Hepatocyte (in vitro differentiated cells): ENCODE data around the gene RSPH1. TPM values are rescaled to one million over a fixed set of nuclear protein-coding genes. Genes with fewer than 3 reads are reported as not detected.

Source experiments
- DNase-seq: peaks from one replicate; pipeline ENCODE4 v3.0.0-alpha.2; 2016; ENCODE audit warnings: low spot score
- H2AFZ ChIP-seq: fragments of 200-600 bp; sonication (generic); 2 replicates; pipeline ENCODE4 v1.6.0; 2016; ENCODE audit warnings: antibody characterized with exemption, mild to moderate bottlenecking
- H3K27ac ChIP-seq: fragments of 200-600 bp; sonication (generic); 2 replicates; pipeline ENCODE4 v1.5.1; 2016; ENCODE audit warnings: mild to moderate bottlenecking
- H3K27me3 ChIP-seq: fragments of 200-600 bp; sonication (generic); 2 replicates; pipeline ENCODE4 v1.6.1; 2016
- H3K36me3 ChIP-seq: fragments of 200-600 bp; sonication (generic); replicated peaks from 2 replicates; pipeline ENCODE4 v1.5.1; 2016; ENCODE audit warnings: low read depth; ENCODE audit not compliant: insufficient read depth
- H3K4me1 ChIP-seq: fragments of 200-600 bp; sonication (generic); 2 replicates; pipeline ENCODE4 v1.5.1; 2016; ENCODE audit warnings: mild to moderate bottlenecking, moderate library complexity; ENCODE audit not compliant: insufficient read depth
- H3K4me2 ChIP-seq: fragments of 200-600 bp; sonication (generic); 2 replicates; pipeline ENCODE4 v1.6.0; 2016
- H3K4me3 ChIP-seq: fragments of 200-600 bp; sonication (generic); 2 replicates; pipeline ENCODE4 v1.5.1; 2016; ENCODE audit warnings: mild to moderate bottlenecking
- H3K79me2 ChIP-seq: fragments of 200-600 bp; sonication (generic); 2 replicates; pipeline ENCODE4 v1.6.0; 2017; ENCODE audit warnings: mild to moderate bottlenecking
- H3K9me2 ChIP-seq: fragments of 200-600 bp; sonication (generic); replicated peaks from 2 replicates; pipeline ENCODE4 v1.6.0; 2017; ENCODE audit warnings: mild to moderate bottlenecking; ENCODE audit not compliant: insufficient read depth
- H3K9me3 ChIP-seq: fragments of 200-600 bp; sonication (generic); 2 replicates; pipeline ENCODE4 v1.5.1; 2016; ENCODE audit warnings: low read depth, mild to moderate bottlenecking
- H4K20me1 ChIP-seq: fragments of 200-600 bp; sonication (generic); 2 replicates; pipeline ENCODE4 v1.6.0; 2016; ENCODE audit warnings: mild to moderate bottlenecking; ENCODE audit not compliant: insufficient read depth, poor library complexity, severe bottlenecking
- CTCF ChIP-seq: fragments of 200-600 bp; sonication (generic); IDR thresholded peaks from 2 replicates; pipeline ENCODE4 v1.5.1; 2016; ENCODE audit warnings: antibody characterized with exemption, mild to moderate bottlenecking; ENCODE audit not compliant: poor library complexity
- EZH2 ChIP-seq: fragments of 200-600 bp; sonication (generic); IDR thresholded peaks from 2 replicates; pipeline ENCODE4 v1.6.1; 2016; ENCODE audit warnings: antibody characterized with exemption, mild to moderate bottlenecking, borderline replicate concordance
- EZH2phosphoT487 ChIP-seq: fragments of 200-600 bp; sonication (generic); IDR thresholded peaks from one replicate; pipeline ENCODE4 v1.6.1; 2018; ENCODE audit warnings: antibody characterized with exemption, mild to moderate bottlenecking, low read depth, moderate library complexity; ENCODE audit not compliant: unreplicated experiment, severe bottlenecking
- WGBS: methylation state at CpG from one replicate; pipeline ENCODE4 v1.1.6; 2016; ENCODE audit warnings: low lambda C conversion rate; ENCODE audit errors: missing lambda C conversion rate; 5-methylcytosine and 5-hydroxymethylcytosine counted together
- polyA plus RNA-seq: library from polyadenylated mRNA; unstranded; fragments of >200 nt; fragmentation: Nextera tagmentation; extraction: Ambion mirVana; gene quantifications from 2 replicates; pipeline ENCODE4 v1.2.1, GENCODE V29; 2016
- total RNA-seq: library from RNA; depleted of rRNA; stranded (reverse); fragments of >200 nt; gene quantifications from 2 replicates; pipeline ENCODE4 v1.2.3, GENCODE V29; 2014

RSPH1 gene
- total and polyA plus RNA-seq, 2 experiments from 2014 or later: 1.3 to 1.8 TPM

- Histone ChIP-seq H3K27me3 (no peaks in the 10 kb centered on the region), H3K79me2 (no peaks in the 10 kb centered on the region), H3K4me3 (no peak overlapping the region), H3K36me3 (no peaks in the 10 kb centered on the region), H3K9me2 (no peaks in the 10 kb centered on the region), H3K27ac (peak overlapping the region; percentile 26), H2AFZ (no peak overlapping the region), H3K4me1 (peaks cover 35% of the 10 kb centered on the region), H3K4me2 (no peak overlapping the region), H4K20me1 (no peaks in the 10 kb centered on the region), H3K9me3 (no peaks in the 10 kb centered on the region)
- 93% methylated on average over 10 of the region's 10 CpGs for WGBS
- DNase-seq: no peak
- TF ChIP-seq CTCF (no peak), EZH2phosphoT487 (no peak), EZH2 (no peak)
These were observed 29.3 kb downstream of the RSPH1 start for GRCh38 chr21:42466700-42467099.

GRCh38 chr21:42465803-42466127 lies 30.3 kb downstream of the RSPH1 start:
- no peaks in the 10 kb centered on the region for H3K9me3 ChIP-seq
- WGBS: 82% methylated on average over 3 of the region's 3 CpGs
- H4K20me1 ChIP-seq: no peaks in the 10 kb centered on the region
- peak overlapping the region; percentile 87 for H3K27ac ChIP-seq
- H3K4me2 ChIP-seq: no peak overlapping the region
- no peaks in the 10 kb centered on the region for H3K27me3 ChIP-seq
- H3K9me2 ChIP-seq: no peaks in the 10 kb centered on the region
- no peak for DNase-seq
- no peaks in the 10 kb centered on the region for H3K36me3 ChIP-seq
- no peak overlapping the region for H3K4me3 ChIP-seq
- TF ChIP-seq CTCF (no peak), EZH2phosphoT487 (no peak), EZH2 (no peak)
- peaks cover 35% of the 10 kb centered on the region for H3K4me1 ChIP-seq
- H2AFZ ChIP-seq: no peak overlapping the region
- no peaks in the 10 kb centered on the region for H3K79me2 ChIP-seq

GRCh38 chr21:42465008-42465802 lies 30.8 kb downstream of the RSPH1 start:
- Histone ChIP-seq H2AFZ (no peak overlapping the region), H3K36me3 (no peaks in the 10 kb centered on the region), H3K9me3 (no peaks in the 10 kb centered on the region), H4K20me1 (no peaks in the 10 kb centered on the region), H3K4me3 (no peak overlapping the region), H3K9me2 (no peaks in the 10 kb centered on the region), H3K4me1 (peaks cover 36% of the 10 kb centered on the region), H3K79me2 (no peaks in the 10 kb centered on the region), H3K27me3 (no peaks in the 10 kb centered on the region), H3K27ac (peak overlapping the region; percentile 87), H3K4me2 (no peak overlapping the region)
- WGBS: 72% methylated on average over 8 of the region's 8 CpGs
- peak; percentile 54 for DNase-seq
- TF ChIP-seq EZH2phosphoT487 (no peak), EZH2 (no peak), CTCF (no peak)
